GM19193 (cell line): Measurements from ENCODE around the gene CDYL2.

ENCODE experiments used
- POLR2A ChIP-seq: IDR thresholded peaks from 4 replicates; pipeline ENCODE4 v1.6.1; 2011; ENCODE audit not compliant: insufficient read depth, insufficient read length; ENCODE audit errors: extremely low read depth

The CDYL2 gene

DNA sequence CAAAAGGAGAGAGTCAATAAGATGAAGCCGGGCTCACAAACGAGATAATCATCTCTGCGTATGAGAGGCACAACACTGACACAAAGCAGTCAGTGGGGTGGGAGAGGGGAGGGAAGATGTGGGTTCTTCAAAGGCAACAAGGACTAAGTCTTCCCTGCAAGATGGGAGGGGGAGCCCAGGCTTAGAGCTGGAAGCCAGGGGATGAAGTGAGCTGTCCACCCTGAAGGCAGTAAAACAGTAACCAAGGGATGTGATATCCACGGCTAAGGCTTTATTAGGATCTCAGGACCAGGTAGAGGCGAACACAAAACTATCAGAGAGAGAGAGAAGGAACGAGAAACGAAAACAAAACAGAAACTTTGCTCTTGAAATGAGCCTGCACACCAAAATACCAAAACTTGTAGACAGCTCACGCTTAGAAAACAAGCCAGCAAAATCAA is 147.7 kb downstream of the CDYL2 start:
- no peak for TF ChIP-seq POLR2A

DNA sequence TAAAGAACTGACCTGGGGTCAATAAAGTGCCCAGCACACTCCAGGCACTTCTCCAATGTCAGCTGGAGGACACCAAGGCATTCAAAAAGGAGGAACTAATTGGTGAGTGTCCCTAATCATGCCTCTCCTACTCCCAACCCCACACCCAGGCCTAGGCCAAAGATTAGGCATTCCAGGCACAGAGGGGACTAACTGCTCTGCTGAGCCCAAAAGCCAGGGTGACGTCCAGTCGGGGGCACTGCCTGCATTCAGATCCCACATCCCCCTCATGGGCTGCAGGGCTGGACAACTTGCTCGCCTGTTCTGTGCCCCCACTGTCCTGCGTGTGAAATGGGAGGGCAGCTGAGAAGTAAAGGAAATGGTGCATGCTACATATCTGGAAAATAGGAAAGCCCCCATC is 148.2 kb downstream of the CDYL2 start:
- no peak for TF ChIP-seq POLR2A

DNA sequence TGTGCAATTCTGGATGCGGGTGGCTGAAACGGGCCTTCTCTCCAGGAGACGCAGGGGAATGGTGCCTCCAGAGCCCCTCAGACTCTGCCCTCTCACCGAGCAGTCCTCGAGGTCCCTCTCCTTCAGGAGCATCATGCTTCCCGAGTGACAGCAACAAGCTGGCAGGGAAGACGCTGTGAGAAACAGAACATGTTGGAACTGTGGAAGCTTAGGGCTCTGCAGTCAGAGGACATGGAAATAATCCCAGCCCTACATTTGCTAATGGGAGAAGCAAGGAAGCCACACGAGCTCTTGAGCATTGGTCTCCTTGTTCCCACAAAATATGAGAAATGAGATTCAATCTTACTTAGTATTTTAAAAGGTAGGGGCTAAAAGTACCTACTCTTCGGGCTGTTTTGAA is 148.6 kb downstream of the CDYL2 start:
- no peak for TF ChIP-seq POLR2A

DNA sequence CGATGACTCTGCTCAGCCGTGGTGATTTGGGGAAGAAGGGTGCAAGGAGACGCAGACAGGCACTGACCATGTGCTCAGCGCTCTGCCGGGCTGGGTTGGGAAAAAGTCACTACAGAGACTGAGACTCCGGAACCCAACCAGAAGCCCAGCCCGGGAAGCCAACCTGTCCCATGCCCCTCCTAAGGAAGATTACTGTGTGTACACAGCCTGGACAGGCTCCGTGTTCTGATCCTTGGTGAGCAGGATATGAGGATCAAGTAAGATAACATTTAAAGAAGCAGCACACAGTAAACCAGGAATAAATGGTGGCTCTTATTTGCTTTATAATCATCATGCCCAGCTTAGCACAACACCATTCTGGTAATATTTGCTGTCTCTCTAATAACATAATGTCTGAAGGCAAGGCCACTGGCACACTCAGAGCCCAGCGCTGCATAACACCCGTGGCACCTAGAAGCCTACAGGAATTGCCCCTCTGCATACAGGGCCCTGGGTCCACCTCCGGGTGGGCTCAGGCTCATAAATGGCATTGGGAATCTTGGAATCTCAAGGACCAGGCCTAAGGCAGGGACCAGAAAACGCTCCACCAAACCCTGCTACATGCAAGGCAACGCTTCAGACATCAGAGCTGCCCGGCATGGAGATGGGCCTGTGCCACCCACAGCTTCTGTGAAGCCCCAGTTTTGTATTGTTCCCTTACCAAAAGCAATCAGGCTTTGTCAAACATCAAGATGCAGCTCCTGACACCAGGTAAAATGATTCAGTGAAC is 150.1 kb downstream of the CDYL2 start:
- no peak for TF ChIP-seq POLR2A

- no peak for TF ChIP-seq POLR2A
Measured at GRCh38 chr16:80652441-80652840, 152.0 kb downstream of the CDYL2 start.

DNA sequence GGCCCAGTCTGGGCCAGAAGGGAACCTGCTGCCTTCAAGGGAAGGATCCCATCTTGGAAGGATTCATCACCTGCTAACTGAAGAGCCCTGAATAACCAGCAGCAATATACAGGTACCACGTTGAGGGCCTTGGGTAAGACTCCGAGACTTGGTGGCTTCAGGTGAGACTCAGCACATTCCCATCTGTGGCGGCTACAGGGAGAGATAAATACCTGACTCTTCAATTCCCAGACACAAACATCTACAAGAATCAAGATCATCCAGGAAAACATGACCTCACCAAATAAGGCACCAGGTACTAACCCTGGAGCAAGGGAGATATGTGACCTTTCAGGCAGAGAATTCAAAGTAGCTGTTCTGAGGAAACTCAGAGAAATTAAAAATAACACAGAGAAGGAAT is 164.1 kb downstream of the CDYL2 start:
- TF ChIP-seq POLR2A = no peak

DNA sequence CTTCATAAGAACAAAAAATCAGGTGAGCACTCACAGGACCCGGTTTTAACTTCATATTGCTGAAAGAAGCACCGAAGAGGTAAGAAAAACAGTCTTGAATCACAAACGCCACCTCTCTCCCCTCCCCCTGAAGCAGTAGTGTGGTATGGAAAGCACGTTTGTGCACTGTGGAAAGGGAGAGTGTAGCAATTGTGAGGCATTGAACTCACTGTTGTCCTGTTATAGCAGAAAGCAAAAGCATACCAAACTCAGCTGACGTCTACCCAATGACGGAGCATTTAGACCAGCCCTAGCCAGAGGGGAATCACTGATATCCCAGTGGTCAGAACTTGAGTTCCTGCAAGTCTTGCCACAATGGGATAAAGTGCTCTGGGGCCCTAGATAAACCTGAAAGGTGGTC is 164.8 kb downstream of the CDYL2 start:
- TF ChIP-seq POLR2A = no peak

DNA sequence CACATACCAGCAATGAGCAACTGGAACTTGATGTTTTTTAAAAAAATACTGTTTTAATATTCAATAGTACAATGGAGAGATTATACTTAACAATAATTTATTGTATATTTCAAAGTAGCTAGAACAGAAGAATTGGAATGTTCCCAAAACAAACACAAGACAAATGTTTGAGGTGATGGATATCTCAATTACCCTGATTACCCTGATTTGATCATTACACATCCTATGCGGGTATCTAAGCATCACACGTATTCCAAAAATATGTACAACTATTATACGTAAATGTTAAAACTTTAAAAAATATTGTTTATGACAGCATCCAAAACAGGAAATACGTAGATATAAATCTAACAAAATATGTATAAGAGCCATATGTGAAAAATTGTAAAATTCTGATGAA is 166.8 kb downstream of the CDYL2 start:
- TF ChIP-seq POLR2A = no peak

DNA sequence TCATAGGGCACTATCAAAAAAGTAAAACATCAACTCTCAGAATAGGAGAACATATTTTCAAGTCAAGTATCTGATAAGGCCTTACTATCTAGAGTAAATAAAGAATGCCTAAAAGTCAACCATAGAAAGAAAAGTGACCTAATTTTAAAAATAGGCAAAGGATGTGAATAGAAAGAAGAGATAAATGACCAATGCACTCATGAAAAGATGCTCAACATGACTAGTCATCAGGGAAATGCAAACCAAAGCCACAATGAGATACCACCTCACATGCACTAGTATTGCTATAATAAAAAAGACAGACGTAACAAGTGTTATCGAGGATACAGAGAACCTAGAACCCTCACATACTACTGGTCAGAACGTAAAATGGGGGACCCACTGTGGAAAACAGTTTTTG is 172.8 kb downstream of the CDYL2 start:
- no peak for TF ChIP-seq POLR2A

GRCh38 chr16:80628254-80628653 is 176.1 kb downstream of the CDYL2 start:
- no peak for TF ChIP-seq POLR2A

DNA sequence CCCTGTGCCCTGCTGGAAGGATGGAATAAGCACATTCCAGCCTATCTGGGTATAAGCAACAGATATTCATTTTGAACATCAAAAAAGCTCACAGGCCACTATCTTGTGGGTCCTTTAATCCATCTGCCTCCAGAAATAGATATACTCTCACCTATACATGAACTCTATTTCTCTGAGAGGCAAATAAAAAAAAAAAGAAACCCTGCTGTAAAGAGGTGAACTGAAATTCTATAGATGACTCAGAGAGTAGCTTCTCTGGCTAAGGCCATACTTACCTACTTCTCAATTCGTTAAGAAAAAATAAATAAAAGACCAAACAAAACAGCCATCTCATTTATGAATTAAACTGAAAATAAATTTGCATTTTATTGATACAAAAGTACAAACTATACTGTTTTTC is 177.3 kb downstream of the CDYL2 start:
- TF ChIP-seq POLR2A = no peak

- TF ChIP-seq POLR2A = no peak
Measured at GRCh38 chr16:80623376-80623775, 181.0 kb downstream of the CDYL2 start.

GRCh38 chr16:80622007-80622406 is 182.4 kb downstream of the CDYL2 start:
- no peak for TF ChIP-seq POLR2A

DNA sequence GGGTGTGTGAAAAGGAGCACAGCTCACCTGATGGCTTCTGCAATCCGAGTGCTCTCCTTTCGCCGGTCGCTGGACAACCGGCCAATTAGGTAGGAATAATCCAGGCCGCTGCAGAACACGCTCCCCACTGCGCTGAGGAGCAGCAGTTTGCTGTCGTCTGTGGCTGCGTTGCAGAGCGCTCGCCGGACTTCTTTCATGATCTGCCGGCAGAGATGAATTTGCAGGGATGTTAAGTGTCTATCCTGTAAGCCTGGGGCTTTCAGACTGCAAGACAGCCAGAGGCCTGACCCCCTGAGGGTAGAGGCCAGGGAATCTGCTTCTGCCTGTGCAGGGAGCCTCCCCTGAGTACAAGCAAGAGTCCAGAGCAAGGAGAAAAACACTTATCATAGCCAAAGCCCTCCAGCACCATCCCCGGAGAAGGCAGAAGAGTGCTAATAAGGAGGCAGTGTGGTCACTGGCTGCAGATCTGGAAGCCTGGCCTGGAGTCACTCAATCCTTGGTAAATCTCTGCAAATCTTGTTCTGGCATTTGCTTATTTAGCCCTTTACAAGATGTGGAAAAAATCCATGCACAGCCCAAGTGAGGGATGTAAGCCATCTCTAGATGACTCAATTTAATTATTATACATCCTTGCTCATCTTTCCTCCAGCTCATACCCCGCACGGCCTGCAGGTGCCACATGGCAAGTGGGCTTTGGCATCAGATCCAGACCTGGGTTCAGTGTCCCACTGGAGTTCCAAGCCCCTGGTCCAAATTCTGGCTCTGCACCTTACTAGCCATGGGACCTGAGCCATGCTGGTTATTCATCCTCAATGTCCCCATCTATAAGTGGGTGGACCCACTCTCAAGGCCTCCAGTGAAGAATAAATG is 183.4 kb downstream of the CDYL2 start:
- no peak for TF ChIP-seq POLR2A

DNA sequence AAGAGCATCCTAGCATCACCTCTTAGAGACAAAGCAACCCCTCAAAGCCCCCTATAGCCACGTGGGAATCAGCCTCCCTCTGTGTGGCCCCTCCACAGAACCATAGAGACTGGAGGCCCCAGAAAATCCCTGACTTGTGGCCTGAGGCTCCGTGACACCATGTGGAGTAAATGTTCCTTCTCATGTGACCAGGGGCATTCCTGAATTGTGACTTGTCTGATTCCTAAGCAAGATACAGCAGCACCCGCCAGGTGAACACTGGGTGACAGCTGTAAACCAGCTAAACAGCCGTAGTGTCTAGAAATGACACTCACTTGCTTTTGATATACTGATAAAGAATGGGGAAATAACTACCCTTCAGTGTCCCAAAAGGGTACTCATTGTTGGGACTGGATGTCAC is 184.6 kb downstream of the CDYL2 start:
- TF ChIP-seq POLR2A = no peak
